ENCODE measurements around the gene AIFM3. TPM values are rescaled to one million over a fixed set of nuclear protein-coding genes. Genes with fewer than 3 reads are reported as not detected.
"Not testable (repeated sequence)": the region's sequence is repeated elsewhere in the genome, so short reads cannot be mapped to it uniquely, and the experiment has no call there.

AIFM3 gene
- total RNA-seq, 1 experiment from 2014 or later, result 1.1 TPM

DNA sequence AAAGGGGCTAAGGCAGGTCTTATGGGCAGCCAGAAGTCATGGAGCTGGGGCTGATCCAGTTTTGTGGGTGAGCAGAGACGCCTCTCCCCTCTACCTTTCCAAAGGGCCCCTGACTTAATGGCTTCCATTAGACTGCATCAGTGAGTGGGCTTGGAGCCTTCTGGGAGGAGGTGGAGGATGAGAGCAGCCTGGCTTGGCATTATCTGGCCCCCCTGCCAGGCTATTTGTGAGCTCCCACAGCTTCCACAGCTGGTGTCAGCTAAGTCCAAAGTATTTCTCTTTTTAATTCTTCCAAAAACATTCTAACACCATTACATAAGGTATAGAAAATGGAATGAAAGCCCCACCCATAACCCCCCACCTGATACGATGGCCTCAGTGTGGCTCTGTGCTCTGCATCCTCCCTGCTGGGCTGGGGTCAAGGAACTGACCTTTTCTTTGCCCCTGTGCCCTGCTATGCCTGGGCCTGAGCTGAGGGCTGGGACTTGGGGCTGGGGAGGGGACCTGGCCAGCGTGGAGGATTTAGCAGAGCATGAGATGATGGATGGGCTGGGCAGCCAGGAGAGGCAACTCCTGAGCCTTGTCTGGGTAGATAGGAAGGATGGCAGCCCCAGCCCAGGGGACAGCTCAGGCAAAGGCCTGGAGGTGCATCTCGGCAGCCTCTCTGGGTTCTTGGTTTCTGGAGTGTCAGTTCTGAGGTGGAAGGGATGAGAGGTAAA is 4.0 kb downstream of the AIFM3 start:
- ChIA-PET POLR2A (interaction anchor here (1.5 to 1.6 kb wide), 2 partner anchors 10 kb away, joined by 4 to 5 read pairs; partner anchors contain the start of gene LZTR1), CTCF (interaction anchor here (1.5 kb wide), 1 partner anchor 10 kb away, joined by 5 read pairs; no protein-coding TSS in a partner anchor)
- Mint-ChIP-seq H3K27me3 (ENCODE audit: insufficient read depth, unreplicated experiment) (no peaks in the 10 kb centered on the region), H3K27ac (ENCODE audit: low read depth, unreplicated experiment) (no peak overlapping the region), H3K4me1 (ENCODE audit: insufficient read depth, unreplicated experiment) (no peaks in the 10 kb centered on the region), H3K4me3 (ENCODE audit: unreplicated experiment) (no peak overlapping the region), H3K36me3 (ENCODE audit: insufficient read depth, unreplicated experiment) (no peaks in the 10 kb centered on the region), H3K9me3 (ENCODE audit: unreplicated experiment) (no peaks in the 10 kb centered on the region)
- TF ChIP-seq, protein P1, sequence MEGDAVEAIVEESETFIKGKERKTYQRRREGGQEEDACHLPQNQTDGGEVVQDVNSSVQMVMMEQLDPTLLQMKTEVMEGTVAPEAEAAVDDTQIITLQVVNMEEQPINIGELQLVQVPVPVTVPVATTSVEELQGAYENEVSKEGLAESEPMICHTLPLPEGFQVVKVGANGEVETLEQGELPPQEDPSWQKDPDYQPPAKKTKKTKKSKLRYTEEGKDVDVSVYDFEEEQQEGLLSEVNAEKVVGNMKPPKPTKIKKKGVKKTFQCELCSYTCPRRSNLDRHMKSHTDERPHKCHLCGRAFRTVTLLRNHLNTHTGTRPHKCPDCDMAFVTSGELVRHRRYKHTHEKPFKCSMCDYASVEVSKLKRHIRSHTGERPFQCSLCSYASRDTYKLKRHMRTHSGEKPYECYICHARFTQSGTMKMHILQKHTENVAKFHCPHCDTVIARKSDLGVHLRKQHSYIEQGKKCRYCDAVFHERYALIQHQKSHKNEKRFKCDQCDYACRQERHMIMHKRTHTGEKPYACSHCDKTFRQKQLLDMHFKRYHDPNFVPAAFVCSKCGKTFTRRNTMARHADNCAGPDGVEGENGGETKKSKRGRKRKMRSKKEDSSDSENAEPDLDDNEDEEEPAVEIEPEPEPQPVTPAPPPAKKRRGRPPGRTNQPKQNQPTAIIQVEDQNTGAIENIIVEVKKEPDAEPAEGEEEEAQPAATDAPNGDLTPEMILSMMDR (IDR thresholded peaks at IDR 0.05; ENCODE audit: unreplicated experiment), result no peak
- no peak for DNase-seq (ENCODE audit: unreplicated experiment)
- BruUV-seq (replicated peaks), result no TSS peak
- intact Hi-C loops (cut with micrococcal nuclease), result no loop called here

DNA sequence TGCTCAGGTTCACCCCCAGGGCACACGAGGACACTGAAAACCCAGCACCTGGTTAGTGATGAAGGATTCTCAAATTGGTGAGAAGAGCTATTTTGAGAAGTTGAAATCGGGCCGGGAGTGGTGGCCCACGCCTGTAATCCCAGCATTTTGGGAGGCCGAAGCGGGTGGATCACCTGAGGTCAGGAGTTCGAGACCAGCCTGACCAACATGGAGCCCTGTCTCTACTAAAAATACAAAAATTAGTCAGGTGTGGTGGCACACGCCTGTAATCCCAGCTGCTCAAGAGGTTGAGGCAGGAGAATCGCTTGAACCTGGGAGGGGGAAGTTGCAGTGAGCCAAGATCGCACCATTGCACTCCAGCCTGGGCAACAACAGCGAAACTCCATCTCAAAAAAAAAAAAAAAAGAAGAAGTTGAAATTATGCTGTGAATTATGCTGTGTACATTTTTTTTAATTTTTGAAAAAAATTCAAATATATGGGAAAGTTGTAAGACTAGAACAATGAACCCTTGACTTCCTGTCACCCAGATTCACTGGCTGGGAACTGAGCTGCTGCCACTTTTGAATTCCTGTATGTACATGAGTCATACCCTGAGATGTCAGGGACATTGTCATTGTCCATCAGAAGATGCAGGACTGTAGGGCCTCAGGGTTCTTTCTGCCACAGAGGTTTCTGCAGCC is 5.1 kb downstream of the AIFM3 start:
- H3K4me3 Mint-ChIP-seq (ENCODE audit: unreplicated experiment); H3K27me3 Mint-ChIP-seq (ENCODE audit: insufficient read depth, unreplicated experiment); H3K27ac Mint-ChIP-seq (ENCODE audit: low read depth, unreplicated experiment); H3K9me3 Mint-ChIP-seq (ENCODE audit: unreplicated experiment); H3K4me1 Mint-ChIP-seq (ENCODE audit: insufficient read depth, unreplicated experiment); DNase-seq (ENCODE audit: unreplicated experiment); intact Hi-C loops (cut with micrococcal nuclease); BruUV-seq (replicated peaks); H3K36me3 Mint-ChIP-seq (ENCODE audit: insufficient read depth, unreplicated experiment): not testable (repeated sequence)
- POLR2A ChIA-PET, result interaction anchor here (0.7 to 1.6 kb wide), 3 partner anchors 9 to 11 kb away, joined by 3 to 5 read pairs (median 4); partner anchors contain the start of gene LZTR1
- CTCF ChIA-PET, result interaction anchor here (1.5 kb wide), 1 partner anchor 11 kb away, joined by 5 read pairs; no protein-coding TSS in a partner anchor

DNA sequence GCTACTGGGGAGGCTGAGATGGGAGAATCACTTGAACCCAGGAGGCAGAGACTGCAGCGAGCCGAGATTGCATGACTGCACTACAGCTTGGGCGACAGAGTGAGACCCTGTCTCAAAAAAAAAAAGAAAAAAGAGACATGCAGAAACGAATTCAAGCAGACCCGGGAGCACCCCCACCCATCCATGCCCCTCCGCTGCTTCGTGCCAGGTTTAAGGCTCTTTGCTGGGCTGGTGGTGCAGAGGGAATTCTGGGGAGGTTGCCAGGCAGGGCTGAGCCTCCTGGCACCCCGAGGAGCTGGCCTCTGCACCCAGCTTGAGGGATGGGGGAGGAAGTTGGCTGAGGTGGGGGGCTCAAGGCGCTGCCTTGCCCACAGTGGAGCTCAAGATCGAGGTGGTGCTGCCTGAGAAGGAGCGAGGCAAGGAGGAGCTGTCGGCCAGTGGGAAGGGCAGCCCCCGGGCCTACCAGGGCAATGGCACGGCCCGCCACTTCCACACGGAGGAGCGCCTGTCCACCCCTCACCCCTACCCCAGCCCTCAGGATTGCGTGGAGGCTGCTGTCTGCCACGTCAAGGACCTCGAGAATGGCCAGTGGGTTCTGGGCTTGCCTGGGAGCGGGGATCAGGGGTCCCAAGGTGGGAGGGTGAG is 6.0 kb downstream of the AIFM3 start:
- H3K4me1 Mint-ChIP-seq (ENCODE audit: insufficient read depth, unreplicated experiment), result no peaks in the 10 kb centered on the region
- H3K9me3 Mint-ChIP-seq (ENCODE audit: unreplicated experiment), result no peaks in the 10 kb centered on the region
- POLR2A ChIA-PET, result interaction anchor here (0.7 kb wide), 1 partner anchor 10 kb away, joined by 3 read pairs; no protein-coding TSS in a partner anchor

DNA sequence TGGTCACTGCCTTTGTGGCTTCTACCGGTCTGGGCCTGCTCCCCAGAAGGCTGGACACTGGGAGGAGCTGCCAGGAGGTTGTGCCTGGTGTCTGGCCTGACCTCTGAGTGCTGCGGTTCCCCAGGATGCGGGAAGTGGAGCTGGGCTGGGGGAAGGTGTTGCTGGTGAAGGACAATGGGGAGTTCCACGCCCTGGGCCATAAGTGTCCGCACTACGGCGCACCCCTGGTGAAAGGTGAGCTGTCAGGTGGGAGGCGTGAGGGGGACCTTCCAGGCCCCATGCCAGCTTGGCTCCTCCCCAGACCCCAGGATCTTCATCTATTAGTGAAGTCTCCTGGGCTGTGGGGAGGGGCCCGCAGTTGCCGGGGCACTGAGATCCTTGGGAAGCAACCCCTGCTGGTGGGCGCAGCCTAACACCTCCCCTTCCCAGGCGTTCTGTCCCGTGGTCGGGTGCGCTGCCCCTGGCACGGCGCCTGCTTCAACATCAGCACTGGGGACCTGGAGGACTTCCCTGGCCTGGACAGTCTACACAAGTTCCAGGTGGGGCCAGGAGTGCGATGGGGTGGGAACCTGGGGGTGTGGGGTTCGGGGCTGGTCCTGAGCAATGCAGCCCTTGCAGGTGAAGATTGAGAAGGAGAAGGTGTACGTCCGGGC is 6.7 kb downstream of the AIFM3 start:
- CTCF ChIA-PET, result interaction anchor here (0.6 to 1.7 kb wide), 3 partner anchors 25 to 92 kb away, joined by 3 read pairs; no protein-coding TSS in a partner anchor
- Mint-ChIP-seq H3K27ac (ENCODE audit: low read depth, unreplicated experiment) (no peak overlapping the region), H3K36me3 (ENCODE audit: insufficient read depth, unreplicated experiment) (peaks cover 6% of the 10 kb centered on the region), H3K4me1 (ENCODE audit: insufficient read depth, unreplicated experiment) (no peaks in the 10 kb centered on the region), H3K9me3 (ENCODE audit: unreplicated experiment) (peaks cover 2% of the 10 kb centered on the region), H3K27me3 (ENCODE audit: insufficient read depth, unreplicated experiment) (no peaks in the 10 kb centered on the region), H3K4me3 (ENCODE audit: unreplicated experiment) (no peak overlapping the region)
- intact Hi-C loops (cut with micrococcal nuclease), result no loop called here
- no TSS peak for BruUV-seq (replicated peaks)
- POLR2A ChIA-PET, result no interaction called here
- TF ChIP-seq, protein P1 (IDR thresholded peaks at IDR 0.05; ENCODE audit: unreplicated experiment), result no peak
- no peak for DNase-seq (ENCODE audit: unreplicated experiment)

More for the DNA sequence above, 6.0 kb downstream of the AIFM3 start:
- CTCF ChIA-PET, result interaction anchor here (0.8 to 1.7 kb wide), 2 partner anchors 24 to 30 kb away, joined by 3 read pairs; no protein-coding TSS in a partner anchor
- BruUV-seq (replicated peaks), result no TSS peak
- TF ChIP-seq, protein P1 (IDR thresholded peaks at IDR 0.05; ENCODE audit: unreplicated experiment), result no peak
- Mint-ChIP-seq H3K27me3 (ENCODE audit: insufficient read depth, unreplicated experiment) (no peaks in the 10 kb centered on the region), H3K36me3 (ENCODE audit: insufficient read depth, unreplicated experiment) (no peaks in the 10 kb centered on the region), H3K27ac (ENCODE audit: low read depth, unreplicated experiment) (no peak overlapping the region), H3K4me3 (ENCODE audit: unreplicated experiment) (no peak overlapping the region)
- intact Hi-C loops (cut with micrococcal nuclease), result no loop called here
- DNase-seq (ENCODE audit: unreplicated experiment), result no peak

All from MCF 10A (cell line).